Measurements from ENCODE around the gene MAP2K3.
"Not testable (repeated sequence)": the region's sequence is repeated elsewhere in the genome, so short reads cannot be mapped to it uniquely, and the experiment has no call there.

MAP2K3 gene

DNA sequence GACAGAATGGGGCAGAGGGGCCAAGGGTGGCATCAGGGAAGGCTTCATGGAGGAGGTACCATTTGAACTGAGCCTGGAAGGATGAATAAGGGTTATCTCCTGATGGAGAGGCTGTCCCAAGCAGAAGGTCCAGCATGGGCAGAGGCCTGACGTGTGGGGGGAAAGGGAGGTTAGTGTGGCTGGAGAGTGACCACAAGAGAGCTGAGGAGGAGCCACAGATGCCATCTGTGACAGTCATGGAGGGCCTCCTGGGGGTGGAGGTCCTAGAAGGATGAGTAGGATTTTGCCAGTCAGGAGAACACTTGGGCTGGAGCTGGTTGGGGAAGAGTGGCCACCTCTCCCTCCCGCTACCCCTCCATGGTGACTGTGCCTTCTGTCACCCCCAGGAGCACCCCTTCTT, 29.2 kb downstream of the MAP2K3 start:
- FAIRE-seq = not testable (repeated sequence)

DNA sequence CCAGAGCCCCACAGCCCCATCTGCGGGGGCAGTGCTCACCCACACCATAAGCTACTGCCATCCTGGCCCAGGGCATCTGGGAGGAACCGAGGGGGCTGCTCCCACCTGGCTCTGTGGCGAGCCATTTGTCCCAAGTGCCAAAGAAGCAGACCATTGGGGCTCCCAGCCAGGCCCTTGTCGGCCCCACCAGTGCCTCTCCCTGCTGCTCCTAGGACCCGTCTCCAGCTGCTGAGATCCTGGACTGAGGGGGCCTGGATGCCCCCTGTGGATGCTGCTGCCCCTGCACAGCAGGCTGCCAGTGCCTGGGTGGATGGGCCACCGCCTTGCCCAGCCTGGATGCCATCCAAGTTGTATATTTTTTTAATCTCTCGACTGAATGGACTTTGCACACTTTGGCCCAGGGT, 29.8 kb downstream of the MAP2K3 start:
- not testable (repeated sequence) for FAIRE-seq

DNA sequence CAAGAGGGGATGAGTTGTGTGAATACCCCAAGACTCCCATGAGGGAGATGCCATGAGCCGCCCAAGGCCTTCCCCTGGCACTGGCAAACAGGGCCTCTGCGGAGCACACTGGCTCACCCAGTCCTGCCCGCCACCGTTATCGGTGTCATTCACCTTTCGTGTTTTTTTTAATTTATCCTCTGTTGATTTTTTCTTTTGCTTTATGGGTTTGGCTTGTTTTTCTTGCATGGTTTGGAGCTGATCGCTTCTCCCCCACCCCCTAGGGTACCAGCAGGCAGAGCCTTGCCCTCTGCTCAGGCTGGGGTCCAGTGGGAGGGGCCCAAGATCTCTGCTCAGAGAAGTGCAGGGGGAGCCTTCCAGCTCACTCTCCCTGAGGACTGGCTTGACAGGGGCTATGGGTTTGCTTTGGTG, 30.2 kb downstream of the MAP2K3 start:
- FAIRE-seq = not testable (repeated sequence)

DNA sequence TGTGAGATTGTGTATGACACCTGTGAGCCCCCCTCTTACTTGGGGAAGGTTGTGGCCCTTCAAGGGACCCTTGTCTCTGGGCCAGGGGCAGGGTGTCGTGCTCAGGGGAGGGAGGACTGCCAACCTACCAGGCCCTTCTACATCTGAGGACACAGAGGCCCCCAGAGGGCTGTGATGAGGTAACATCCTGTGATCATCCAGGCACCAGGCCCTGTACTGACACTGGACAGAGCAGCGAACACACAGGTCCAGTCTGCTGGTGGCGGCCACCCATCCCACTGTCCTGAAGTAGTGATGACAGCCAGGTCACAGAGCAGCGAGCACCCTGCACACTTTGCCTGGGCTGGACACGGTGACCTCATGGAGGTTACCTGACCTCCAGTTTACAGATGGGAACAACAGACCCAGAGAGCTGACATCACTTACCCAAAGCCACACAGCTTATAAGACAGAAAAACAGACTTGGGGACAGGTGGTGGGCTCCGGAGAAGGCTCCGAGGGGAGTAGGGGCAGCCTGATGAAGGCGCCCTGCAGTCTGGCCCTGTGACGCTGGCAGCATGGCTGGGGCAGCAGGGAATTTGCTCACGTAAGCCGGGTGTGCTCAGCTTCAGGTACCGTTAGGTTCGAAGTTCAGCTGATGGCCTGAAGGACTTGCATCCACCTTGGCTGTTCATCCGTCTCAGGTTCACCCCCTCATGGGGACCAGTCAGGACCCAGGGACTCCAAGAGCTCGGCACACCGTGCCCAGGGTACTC, 30.9 kb downstream of the MAP2K3 start:
- not testable (repeated sequence) for FAIRE-seq

DNA sequence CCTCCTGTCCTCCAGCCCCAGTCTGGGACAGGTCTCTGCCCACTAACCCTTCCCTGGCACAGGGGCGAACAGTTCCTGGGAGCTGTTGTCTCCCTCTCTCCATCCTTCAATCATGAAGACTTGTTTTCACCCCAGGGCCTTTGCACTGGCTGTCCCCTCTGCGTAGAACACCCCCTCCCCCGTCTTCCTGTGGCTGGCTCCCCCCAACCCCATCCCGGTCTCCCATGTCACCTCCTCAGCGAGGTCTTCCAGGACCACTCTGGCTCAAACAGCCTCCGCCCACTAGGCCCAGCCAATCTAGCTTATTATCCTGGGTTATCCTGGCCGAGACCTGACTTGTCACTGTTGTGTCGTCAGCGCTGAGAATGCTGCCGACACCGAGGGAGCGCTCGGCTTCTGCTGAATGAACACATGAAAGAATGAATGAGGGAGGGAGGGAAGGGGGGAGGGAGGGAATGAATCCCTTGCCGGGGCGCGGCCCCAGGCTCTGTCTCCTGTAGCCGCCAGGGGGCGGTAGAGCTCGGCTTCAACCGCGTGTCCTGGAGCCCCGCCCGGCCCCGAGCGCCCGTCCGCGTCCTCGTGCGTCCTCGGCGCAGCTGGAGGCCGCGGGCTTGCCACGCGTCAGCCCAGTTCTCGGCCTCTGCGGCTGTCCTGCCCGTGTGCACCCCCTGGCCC, 31.8 kb downstream of the MAP2K3 start:
- FAIRE-seq = not testable (repeated sequence)

DNA sequence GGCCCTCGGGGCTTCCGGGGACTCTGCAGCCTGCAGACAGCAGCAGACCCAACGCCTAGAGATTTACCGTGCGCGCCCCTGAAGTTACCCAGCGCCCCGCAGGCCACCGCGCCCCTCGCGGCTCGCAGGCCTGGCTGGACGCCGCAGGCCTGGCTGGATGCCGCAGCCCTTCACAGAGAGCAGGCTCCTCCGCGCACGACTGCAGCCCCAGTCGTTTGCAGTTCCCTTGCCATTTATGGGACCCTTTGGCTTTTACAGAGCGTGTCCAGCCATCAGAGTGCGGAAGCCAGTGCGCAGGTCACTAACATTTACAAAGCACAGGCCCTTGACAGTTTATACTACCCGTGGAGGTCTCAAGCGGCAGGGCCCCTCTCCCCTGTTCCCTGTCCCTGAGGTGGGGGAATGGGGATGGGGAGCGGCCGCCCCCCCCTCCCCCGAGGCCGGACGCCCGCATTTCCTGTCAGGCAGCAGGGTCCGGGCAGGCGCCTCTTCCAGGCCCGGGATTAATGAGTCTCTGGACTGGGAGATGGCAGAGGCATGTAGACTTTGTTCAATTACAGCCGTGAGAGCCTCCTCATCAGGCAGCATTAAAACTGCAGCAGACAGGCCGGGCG, 32.5 kb downstream of the MAP2K3 start:
- FAIRE-seq = not testable (repeated sequence)

DNA sequence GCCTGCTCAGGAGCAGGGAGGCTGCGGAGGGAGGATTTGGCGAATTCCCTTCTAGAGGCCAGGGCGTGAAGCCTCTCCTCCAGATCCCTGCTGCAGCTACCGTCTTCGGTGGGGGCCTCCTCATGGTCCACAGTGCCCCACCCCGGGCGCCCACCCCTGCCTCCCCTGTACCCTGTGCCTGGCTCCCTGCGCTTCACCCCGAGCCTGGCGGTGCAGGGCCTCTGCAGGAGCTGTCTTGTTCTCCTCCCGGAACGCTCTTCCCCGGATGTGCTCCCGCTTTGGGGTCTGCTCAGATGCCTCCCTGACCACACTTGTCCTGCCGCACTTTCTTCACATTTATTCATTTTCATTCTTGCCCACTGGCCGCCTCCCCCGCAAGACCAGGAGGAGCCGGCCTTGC, 33.3 kb downstream of the MAP2K3 start:
- not testable (repeated sequence) for FAIRE-seq

DNA sequence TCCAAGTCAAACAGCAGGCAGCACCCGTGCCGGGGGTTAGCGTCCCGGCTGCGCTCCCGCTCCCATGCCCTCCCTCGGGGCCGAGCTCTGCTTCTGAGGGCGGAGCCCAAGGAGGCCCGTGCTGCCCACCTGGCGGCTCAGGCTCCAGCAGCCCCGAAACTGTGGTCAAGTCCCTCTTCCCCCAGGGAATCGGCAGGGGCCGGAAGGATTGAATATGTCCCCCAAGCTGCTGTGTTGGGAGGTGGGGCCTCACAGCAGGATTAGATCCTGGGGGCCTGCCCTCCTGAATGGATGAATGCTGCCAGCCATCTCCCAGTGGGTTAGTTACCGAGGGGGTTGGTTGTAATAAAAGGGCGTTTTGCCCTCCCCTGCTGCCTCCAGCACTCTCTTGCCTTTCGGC, 33.9 kb downstream of the MAP2K3 start:
- FAIRE-seq = no peak

DNA sequence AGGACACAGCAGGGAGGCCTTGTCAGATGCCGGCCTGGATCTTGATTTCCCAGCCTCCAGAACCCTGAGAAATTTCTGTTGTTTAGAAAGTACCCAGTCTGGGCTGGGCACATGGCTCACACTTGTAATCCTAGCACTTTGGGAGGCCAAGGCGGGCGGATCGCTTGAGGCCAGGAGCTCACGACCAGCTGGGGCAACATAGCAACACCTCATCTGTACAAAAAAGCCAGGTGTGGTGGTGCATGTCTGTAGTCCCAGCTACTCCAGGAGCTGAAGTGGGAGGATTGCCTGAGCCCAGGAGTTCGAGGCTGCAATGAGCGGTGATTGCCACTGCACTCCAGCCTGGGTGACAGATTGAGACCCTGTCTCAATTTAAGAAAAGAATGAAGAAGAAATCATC, 34.3 kb downstream of the MAP2K3 start:
- FAIRE-seq = not testable (repeated sequence)

DNA sequence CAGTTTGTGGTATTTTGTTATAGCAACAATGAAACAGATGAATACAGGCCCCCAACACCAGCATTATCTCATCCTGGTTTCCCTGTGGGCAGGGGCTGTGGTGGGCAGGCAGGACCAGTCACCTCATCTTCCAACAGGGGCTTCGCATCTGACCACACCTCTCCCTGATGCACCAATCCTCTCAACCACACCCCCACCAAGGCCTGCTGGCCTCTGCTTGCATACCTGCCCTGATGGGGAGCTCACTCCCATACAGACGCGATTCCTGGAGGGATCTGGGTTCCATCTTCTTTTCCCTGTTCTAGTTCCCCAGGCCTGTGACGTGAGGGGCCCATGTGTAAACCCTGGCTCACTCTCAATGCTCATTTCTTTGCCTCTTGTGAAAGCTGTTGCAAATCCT, 34.7 kb downstream of the MAP2K3 start:
- not testable (repeated sequence) for FAIRE-seq

DNA sequence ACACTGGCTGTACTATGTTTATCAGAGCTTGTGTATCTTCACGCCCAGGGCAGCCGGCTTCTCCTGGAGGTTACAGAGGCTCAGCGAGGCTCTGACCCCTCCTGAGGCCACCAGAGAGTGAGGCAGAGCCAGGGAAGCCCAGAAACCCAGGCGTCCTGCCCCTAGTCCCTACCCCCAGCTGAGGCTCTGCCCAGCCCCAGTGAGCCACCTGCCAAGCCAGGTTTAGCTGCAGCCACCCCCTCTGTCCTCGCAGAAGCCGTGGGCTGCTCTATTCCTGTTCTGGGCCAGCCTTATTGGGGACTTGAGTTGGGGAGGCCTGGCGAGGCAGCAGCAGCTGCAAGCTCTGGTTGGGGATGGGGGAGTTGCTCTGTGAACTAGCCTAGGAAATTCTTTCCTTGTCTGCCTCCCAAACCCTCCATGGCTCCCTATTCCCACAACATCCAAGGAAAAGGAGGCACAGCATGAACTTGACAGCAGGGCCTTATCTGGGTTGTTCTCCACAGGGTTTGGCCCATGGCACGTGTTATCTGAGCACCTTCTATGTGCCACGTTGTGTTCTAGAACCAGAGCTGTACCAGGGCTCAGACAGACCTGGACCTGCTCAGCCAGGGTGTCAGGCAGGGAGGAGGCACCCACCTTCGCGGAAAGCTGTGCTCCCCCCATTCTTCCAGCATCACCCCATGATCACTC, 35.3 kb downstream of the MAP2K3 start:
- FAIRE-seq = not testable (repeated sequence)

DNA sequence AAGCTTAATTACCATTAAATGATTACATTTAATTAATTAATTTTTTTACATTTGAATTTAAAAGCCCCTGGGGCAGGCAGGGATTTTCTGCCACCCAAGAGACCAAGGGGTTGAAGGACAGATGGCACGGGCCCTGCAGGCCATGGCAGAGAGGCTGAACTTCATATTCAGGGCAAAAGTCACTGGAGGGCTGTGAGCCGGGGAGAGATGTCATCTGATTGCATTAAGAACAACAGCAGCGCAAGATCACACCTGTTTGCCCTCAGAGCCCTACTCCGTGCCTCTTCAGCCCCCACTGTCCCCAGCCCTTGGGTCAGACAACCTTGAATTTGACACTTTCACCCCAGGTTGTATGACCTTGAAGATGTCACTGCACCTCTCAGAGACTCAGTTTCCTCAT, 35.9 kb downstream of the MAP2K3 start:
- not testable (repeated sequence) for FAIRE-seq

DNA sequence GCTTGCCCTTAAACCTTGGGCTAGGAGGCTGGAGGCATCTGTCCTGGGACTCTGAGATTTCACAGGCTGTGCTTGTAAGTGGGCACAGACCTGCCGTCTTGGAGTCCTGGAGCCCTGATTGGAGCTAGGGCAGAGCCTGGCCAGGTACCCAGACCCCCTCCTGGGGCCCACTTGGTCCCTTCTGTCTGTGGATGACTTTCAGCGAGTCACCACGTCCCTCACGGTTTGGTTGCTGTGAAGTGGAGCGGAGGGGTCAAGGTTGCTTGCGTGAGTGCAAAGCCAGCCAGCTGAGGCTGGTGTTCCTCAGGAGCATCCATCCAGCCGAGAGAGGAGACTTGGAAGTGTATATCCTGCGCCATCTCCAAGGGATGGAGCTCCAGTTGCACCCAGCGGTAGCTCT, 36.5 kb downstream of the MAP2K3 start:
- FAIRE-seq = not testable (repeated sequence)

DNA sequence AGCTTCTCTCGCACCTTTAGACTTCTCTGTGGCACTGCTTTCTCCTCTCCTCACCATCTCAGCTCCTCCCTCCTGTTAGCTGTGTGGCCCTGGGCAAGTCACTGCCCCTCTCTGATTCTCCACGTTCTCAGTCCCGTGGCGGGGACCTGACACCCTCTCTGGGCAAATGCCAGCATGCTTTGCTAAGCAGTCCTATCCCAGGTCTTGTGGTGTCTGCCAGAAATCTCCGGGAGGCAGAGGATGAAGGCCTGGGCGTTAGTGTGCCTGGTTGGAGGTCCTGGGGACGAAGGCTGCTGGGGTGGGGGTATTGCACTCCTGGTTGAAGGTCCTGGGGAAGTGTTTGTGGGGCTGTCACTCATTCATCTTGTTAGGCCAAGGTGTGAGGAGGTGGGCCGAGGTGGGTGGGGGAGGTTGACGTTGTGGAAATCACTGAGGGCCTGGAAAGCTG, 37.3 kb downstream of the MAP2K3 start:
- FAIRE-seq = not testable (repeated sequence)

DNA sequence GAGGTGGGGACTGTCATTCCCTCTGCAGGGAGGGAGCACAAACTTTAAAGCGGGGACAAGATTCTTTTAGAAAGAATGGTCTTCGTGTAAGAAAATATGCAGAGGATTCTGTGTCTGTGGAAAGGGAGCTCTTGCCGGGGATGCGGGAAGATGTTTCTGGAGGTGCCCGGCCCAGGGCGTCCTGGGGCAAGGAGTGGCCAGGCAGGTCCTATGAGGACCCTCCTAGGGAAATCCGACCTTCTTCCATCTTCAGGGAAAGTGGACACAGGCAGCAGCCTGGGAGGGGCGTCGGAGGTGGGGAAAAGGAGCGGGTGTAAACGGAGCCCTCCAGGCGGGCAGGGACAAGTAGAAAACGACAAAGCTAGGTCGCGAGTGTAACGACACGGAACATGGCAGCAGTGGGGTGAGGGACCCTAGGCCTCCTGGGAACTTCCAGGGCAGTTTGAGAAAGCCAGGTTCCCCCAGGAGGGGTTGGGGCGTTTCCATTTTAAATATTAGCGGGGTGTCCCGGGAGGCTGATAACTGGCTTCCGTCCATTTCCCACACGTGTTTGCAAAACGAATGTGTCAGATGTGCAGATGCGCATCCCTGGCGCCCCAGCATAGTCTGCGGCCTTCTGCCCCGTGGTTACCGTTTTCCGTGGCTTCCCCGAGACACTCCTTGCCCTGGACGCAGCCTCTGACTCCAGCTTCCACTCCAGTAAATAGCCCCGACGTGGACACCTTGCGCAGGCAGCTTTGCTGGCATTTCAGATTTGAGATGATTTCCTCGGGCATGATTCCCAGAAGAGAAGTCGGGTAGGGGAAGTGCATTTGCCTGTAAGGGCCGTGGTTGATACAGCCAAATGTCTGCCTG, 39.0 kb downstream of the MAP2K3 start:
- FAIRE-seq = not testable (repeated sequence)

DNA sequence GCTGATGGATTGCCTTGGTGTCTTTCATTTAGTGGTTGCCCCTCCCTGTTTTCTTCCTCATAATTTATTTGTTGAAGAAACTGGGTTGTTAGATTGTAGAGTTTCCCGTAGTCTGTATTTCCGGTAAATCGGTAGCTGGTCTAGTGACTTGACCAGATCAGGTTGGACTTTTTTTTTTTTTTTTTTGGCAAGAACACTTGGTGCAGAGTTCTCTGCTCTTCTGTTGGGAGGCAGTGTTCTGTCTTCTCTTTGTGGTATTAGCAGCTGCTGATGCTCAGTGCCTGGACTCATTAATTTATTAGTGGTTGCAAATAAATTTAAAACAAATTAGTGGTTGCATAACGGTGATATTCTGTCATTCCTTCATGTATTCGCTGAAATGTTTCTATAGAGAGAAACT, 40.2 kb downstream of the MAP2K3 start:
- FAIRE-seq = not testable (repeated sequence)

DNA sequence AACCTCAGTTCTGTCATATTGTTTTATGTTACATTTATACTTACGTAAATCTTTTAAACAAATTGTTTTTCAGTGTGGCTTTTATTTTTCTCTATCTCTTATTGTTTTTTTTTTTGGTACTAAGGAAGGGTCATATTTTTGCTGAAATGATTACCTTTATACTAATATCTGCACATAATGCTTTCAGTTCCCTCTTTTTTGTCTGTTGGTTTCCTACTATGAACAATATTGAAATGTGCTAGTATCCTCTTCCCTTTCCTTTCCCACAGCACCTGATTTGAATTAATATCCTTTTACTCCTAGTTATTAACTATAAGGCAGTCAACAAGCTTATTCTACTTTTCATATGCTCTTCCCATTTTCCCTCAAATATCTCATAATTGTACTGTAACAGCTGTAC, 43.4 kb downstream of the MAP2K3 start:
- not testable (repeated sequence) for FAIRE-seq

DNA sequence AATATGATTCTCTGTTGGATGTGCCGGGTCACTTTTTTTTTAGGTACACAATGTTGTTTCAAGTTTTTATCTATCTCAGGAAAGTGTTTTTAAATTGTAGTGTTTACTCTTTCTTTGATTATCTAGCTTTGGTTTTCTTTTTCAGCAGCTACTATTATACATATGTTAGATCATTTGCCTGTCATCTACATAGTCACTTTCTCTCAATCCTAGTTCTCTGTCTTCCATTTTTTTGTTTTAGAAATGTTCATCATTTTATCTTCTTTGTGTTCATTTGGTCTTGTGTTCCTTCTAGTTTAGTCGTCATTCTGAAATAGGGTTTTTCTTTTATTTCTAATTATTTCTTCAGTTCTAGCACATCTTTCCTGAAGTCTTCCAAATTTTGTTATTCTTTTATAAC, 44.3 kb downstream of the MAP2K3 start:
- FAIRE-seq = not testable (repeated sequence)

DNA sequence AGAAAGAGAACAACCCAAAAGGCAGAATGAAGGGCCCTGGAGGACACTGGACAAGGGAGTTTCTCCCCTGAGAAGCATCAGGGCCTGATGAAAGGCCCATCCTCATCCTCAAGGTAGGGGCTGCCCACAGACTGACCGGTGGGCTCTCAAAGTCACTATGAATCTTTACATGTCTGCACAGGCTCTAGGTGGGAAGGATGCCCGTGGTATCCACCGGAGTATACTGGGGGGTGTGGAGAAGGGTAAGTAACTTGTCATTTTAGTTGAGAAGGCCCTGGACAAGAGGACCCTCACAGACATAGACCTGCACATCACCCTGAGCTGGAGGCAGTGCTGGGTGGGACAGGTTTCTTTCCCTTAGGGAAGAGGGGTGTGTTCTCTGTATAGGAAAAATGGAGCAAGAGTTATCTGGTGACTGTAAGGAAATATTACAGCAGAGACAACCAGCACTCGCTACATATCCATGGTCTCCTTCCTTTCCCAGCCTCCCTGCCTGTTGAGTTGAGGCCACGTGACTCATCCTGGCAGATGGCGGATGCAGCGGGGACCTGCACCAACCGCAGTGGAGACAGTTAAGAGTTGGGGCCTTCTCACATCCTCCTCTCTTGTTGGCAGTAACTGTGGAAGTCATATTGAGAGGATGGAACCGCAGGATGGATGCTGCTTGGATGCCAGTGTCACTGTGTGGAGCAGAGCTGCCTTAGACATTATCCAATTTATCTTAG, 46.1 kb downstream of the MAP2K3 start:
- FAIRE-seq = no peak

DNA sequence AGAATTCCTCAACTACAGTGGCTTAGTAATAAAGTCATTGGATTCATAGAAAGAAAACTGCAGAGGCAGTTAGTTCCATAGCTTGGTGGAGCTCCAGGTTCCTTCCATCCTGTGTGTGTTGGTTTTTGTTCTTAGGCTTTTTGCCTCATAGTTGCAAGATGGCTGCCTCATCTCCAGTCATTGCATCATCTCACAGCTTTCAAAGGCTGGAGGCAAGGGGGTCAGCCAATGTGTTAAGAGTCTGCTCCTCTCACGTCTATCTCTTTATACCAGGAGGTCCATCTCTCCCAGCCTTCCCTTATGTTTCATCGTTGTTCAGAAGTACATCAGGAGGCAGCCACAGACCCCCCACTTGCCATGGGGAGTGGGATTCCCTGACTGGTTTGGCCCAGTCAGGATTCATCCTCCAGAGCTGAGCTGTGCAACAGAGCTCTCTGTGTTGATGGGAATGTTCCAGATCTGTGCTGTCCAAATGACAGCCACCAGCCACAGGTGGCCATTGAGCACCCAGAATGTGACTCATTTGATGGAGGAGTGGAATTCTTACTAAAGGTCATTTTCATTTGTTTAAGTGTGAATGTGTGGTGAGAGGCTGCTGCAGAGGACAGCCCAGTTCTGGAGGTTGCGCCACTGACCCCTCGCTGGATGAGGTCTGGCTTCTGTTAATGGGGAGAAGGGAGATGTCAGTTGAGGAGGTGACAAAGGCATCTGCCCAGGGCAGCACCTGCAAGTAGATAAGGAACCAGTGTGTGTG, 52.2 kb downstream of the MAP2K3 start:
- FAIRE-seq = not testable (repeated sequence)
